OCI-LY7 (cell line): Measurements from ENCODE around the gene FMNL3. TPM values are rescaled to one million over a fixed set of nuclear protein-coding genes. Genes with fewer than 3 reads are reported as not detected.

Experiments
- BruUV-seq: library from RNA; stranded (reverse); fragments of 400-500 nt; replicated peaks from 2 replicates; lab custom pipeline; 2021; lab: Mats Ljungman, UMichigan
- CTCF ChIA-PET: fragments of 300-600 bp; sonication (Branson Sonifier 250); formaldehyde crosslinking; loops from one replicate; lab custom pipeline; 2022; ENCODE audit warnings: antibody characterized with exemption; ENCODE audit not compliant: unreplicated experiment; lab: Charles Lee
- POLR2A ChIA-PET: fragments of 300-600 bp; sonication (Branson Sonifier 250); formaldehyde crosslinking; loops from one replicate; lab custom pipeline; 2022; ENCODE audit warnings: antibody characterized with exemption; lab: Charles Lee
- DNase-seq: peaks from one replicate; pipeline ENCODE4 v3.0.0-alpha.2; 2015; ENCODE audit warnings: low spot score
- H2AFZ ChIP-seq: fragments of 200-600 bp; sonication (generic), shearing (Covaris generic); 2 replicates; pipeline ENCODE4 v1.6.1; 2014; ENCODE audit warnings: mild to moderate bottlenecking, antibody characterized with exemption, low read length, moderate library complexity
- H3K27ac ChIP-seq: fragments of 200-600 bp; sonication (generic); 2 replicates; pipeline ENCODE4 v1.5.1; 2014; ENCODE audit warnings: mixed run types, low read depth, mild to moderate bottlenecking, moderate library complexity, low read length, inconsistent platforms; ENCODE audit not compliant: poor library complexity, severe bottlenecking
- H3K36me3 ChIP-seq: fragments of 200-600 bp; sonication (generic); 2 replicates; pipeline ENCODE4 v1.6.1; 2014; ENCODE audit warnings: mild to moderate bottlenecking, antibody characterized with exemption, low read length, moderate library complexity, mixed read lengths; ENCODE audit not compliant: insufficient read depth
- H3K4me1 ChIP-seq: fragments of 200-600 bp; sonication (generic); 2 replicates; pipeline ENCODE4 v1.5.1; 2014; ENCODE audit warnings: mild to moderate bottlenecking, low read length; ENCODE audit not compliant: insufficient read depth, poor library complexity, severe bottlenecking
- H3K4me2 ChIP-seq: fragments of 200-600 bp; sonication (generic); 2 replicates; pipeline ENCODE4 v1.6.1; 2014; ENCODE audit warnings: mild to moderate bottlenecking, low read length
- H3K4me3 ChIP-seq: fragments of 200-600 bp; sonication (generic); 2 replicates; pipeline ENCODE4 v1.5.1; 2014; ENCODE audit warnings: mild to moderate bottlenecking, low read depth, low read length; ENCODE audit not compliant: poor library complexity, severe bottlenecking
- H3K79me2 ChIP-seq: fragments of 200-600 bp; sonication (generic); 2 replicates; pipeline ENCODE4 v1.6.1; 2016; ENCODE audit warnings: low read depth, mild to moderate bottlenecking, low read length, moderate library complexity, mixed read lengths; ENCODE audit not compliant: insufficient read depth
- H3K9me2 ChIP-seq: fragments of 200-600 bp; sonication (generic); 2 replicates; pipeline ENCODE4 v1.6.1; 2016; ENCODE audit warnings: mild to moderate bottlenecking, low read length, mixed read lengths; ENCODE audit not compliant: insufficient read depth
- H3K9me3 ChIP-seq: fragments of 200-600 bp; sonication (generic); 2 replicates; pipeline ENCODE4 v1.6.1; 2014; ENCODE audit warnings: mild to moderate bottlenecking, mixed run types, low read length, mixed read lengths
- H4K20me1 ChIP-seq: fragments of 200-600 bp; sonication (generic); 2 replicates; pipeline ENCODE4 v1.6.1; 2014; ENCODE audit warnings: mild to moderate bottlenecking, antibody characterized with exemption, low read length, moderate library complexity, mixed read lengths; ENCODE audit not compliant: insufficient read depth
- EZH2phosphoT487 ChIP-seq: fragments of 200-600 bp; sonication (generic); IDR thresholded peaks from 2 replicates; pipeline ENCODE4 v1.6.1; 2018; ENCODE audit warnings: low read depth, borderline replicate concordance, mild to moderate bottlenecking, mixed run types, antibody characterized with exemption, low read length, moderate library complexity, mixed read lengths
- intact Hi-C: fragments of 100-400 bp; cut with micrococcal nuclease; formaldehyde crosslinking; loops from one replicate; pipeline ENCODE4 v1.10.0; 2022; ENCODE audit not compliant: unreplicated experiment
- total RNA-seq, 2 experiments: library from RNA; depleted of rRNA in 1 of 2; stranded (reverse); fragments of >200 nt in 1 of 2; shearing (Covaris generic) in 1 of 2; gene quantifications; 2 replicates each; pipeline ENCODE4 v1.2.3, GENCODE V29; 2014 to 2022
- TF ChIP-seq, protein P1 (sequence below): fragments of 200-600 bp; sonication (generic); conservative IDR thresholded peaks from 2 replicates; pipeline ENCODE4 v1.5.1; 2014; ENCODE audit warnings: mild to moderate bottlenecking, antibody characterized with exemption, low read length, moderate library complexity, mixed read lengths

The FMNL3 gene
- total RNA-seq, 2 experiments from 2014 or later: 13.8 to 28.7 TPM

DNA sequence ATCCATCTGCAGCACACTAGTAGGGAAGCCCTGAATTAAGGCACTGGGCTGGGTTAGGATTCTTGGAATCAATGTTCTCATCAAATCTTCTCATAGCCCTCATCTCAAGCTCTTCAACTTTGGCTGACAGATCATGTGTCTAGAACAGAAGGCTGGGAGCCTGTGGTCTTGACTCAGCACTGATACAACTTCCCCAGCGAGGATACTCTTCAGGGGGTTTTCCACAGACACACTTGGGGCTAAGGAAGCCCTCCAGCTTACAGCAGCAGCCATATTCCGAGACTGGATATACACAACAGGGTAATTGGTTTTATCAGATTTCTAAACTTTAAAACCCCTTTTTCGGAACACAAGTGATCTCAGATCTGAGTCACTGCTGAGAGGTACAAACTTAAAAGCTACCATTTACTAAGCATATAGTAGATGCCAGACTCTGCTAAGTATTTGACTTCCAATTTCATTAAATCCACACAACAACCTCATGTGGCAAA, 3.5 kb downstream of the FMNL3 start:
- H3K4me2 ChIP-seq: peak overlapping the region; percentile 51
- TF ChIP-seq EZH2phosphoT487: no peak
- TF ChIP-seq, protein P1, sequence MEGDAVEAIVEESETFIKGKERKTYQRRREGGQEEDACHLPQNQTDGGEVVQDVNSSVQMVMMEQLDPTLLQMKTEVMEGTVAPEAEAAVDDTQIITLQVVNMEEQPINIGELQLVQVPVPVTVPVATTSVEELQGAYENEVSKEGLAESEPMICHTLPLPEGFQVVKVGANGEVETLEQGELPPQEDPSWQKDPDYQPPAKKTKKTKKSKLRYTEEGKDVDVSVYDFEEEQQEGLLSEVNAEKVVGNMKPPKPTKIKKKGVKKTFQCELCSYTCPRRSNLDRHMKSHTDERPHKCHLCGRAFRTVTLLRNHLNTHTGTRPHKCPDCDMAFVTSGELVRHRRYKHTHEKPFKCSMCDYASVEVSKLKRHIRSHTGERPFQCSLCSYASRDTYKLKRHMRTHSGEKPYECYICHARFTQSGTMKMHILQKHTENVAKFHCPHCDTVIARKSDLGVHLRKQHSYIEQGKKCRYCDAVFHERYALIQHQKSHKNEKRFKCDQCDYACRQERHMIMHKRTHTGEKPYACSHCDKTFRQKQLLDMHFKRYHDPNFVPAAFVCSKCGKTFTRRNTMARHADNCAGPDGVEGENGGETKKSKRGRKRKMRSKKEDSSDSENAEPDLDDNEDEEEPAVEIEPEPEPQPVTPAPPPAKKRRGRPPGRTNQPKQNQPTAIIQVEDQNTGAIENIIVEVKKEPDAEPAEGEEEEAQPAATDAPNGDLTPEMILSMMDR: no peak

DNA sequence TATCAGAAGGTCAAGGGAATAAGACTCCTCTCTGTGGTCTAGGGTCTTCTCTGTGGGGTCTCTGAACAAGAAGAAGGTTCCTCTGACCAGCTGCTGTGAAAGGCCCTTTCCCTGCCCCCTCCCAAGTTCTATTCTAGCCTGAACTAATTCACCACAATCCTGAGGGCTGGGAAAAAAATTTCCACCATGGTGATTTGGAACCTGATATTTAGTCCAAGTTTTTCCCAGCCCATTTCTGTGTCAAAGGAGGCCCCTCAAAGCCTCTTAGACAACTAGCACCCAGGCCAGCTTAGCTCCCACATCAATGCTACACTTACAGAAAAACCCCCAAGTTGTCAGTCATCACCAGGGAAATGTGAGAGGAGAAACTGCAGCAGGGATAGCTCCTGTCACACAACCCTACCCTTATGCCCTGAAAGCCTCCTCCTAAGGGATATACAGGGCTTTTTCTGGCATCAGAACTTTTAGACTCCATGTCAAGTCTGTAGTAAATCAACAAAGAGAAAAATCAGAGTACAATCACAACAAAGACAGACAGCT, 4.5 kb downstream of the FMNL3 start:
- CTCF ChIA-PET: interaction anchor here (1.0 to 2.6 kb wide), 5 partner anchors 27 to 40 kb away, joined by 3 to 11 read pairs (median 3); partner anchors contain the start of gene TMBIM6

More for the DNA sequence above, 3.5 kb downstream of the FMNL3 start:
- DNase-seq: peak; percentile 36
- POLR2A ChIA-PET: interaction anchor here (0.7 to 3.4 kb wide), 18 partner anchors 11 to 337 kb away, joined by 3 to 18 read pairs (median 6); partner anchors contain the start of gene SPATS2
- Histone ChIP-seq H3K9me3 (no peaks in the 10 kb centered on the region), H3K79me2 (peaks cover 62% of the 10 kb centered on the region), H4K20me1 (peaks cover 10% of the 10 kb centered on the region; the same call in 1 of the 2 replicates), H3K36me3 (no peaks in the 10 kb centered on the region), H3K9me2 (no peaks in the 10 kb centered on the region), H3K4me3 (no peak overlapping the region), H3K27ac (peak overlapping the region; percentile 23), H2AFZ (no peak overlapping the region), H3K4me1 (peaks cover 76% of the 10 kb centered on the region)
- no TSS peak for BruUV-seq
- intact Hi-C loops: no loop called here
- CTCF ChIA-PET: interaction anchor here (0.8 to 2.6 kb wide), 7 partner anchors 9 to 41 kb away, joined by 3 to 11 read pairs (median 3); partner anchors contain the start of gene TMBIM6

More for the DNA sequence above, 4.5 kb downstream of the FMNL3 start:
- BruUV-seq: no TSS peak
- intact Hi-C loops: no loop called here
- H3K79me2 ChIP-seq: peaks cover 70% of the 10 kb centered on the region
- H3K27ac ChIP-seq: peak overlapping the region; percentile 23
- TF ChIP-seq EZH2phosphoT487: no peak
- TF ChIP-seq, protein P1: no peak
- no peaks in the 10 kb centered on the region for H3K36me3 ChIP-seq
- H4K20me1 ChIP-seq: peaks cover 10% of the 10 kb centered on the region; the same call in 1 of the 2 replicates
- H2AFZ ChIP-seq: no peak overlapping the region
- POLR2A ChIA-PET: interaction anchor here (0.5 to 3.4 kb wide), 16 partner anchors 10 to 65 kb away, joined by 3 to 18 read pairs (median 6); no protein-coding TSS in a partner anchor
- H3K4me3 ChIP-seq: no peak overlapping the region
- DNase-seq: no peak
- H3K9me2 ChIP-seq: no peaks in the 10 kb centered on the region
- no peaks in the 10 kb centered on the region for H3K9me3 ChIP-seq
- peak overlapping the region; percentile 51 for H3K4me2 ChIP-seq
- peaks cover 85% of the 10 kb centered on the region for H3K4me1 ChIP-seq
